ENCODE results near the gene FGFRL1.
"Not testable (repeated sequence)": the region's sequence is repeated elsewhere in the genome, so short reads cannot be mapped to it uniquely, and the experiment has no call there.

The FGFRL1 gene

DNA sequence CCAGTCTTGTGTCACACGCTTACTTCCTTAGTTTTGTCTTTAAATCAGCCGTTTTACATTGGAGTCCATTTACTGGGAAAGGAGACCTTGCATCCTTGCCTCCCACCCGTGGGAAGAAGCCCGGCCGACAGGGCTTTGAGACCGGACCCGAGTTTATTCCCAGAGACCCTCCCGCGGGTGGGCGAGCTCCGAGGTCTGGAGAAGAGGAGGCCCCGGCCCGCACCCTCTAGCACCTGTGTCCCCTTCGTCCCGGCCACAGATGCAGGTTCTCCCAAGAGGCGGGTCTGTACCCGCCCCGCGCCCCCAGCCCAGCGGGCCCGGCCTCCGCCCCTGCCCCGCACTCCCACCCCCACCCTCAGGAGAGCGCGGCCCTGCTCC lies 14.4 kb upstream of the FGFRL1 start:
- TF ChIP-seq CTCF (IDR thresholded peaks at IDR 0.05; ENCODE audit: low read depth, low read length), result no peak
- no peak overlapping the region for H3K4me3 ChIP-seq (replicated peaks in 1 of 2; ENCODE audit: low read depth in 2 of 2, low read length in 2 of 2)
- no peak for DNase-seq (ENCODE audit: low read depth in 2 of 2)

GRCh38 chr4:997375-998071 lies 13.9 kb upstream of the FGFRL1 start:
- TF ChIP-seq CTCF (IDR thresholded peaks at IDR 0.05; ENCODE audit: low read depth, low read length), result no peak
- peak overlapping the region in 1 of 2 donors; percentile 8 for H3K4me3 ChIP-seq (replicated peaks in 1 of 2; ENCODE audit: low read depth in 2 of 2, low read length in 2 of 2)
- no peak for DNase-seq (ENCODE audit: low read depth in 2 of 2)

- no peak for TF ChIP-seq CTCF (IDR thresholded peaks at IDR 0.05; ENCODE audit: low read depth, low read length)
- H3K4me3 ChIP-seq (replicated peaks in 1 of 2; ENCODE audit: low read depth in 2 of 2, low read length in 2 of 2), result no peak overlapping the region
- no peak for DNase-seq (ENCODE audit: low read depth in 2 of 2)
These were observed 13.2 kb upstream of the FGFRL1 start for GRCh38 chr4:998096-998691.

- DNase-seq (ENCODE audit: low read depth in 2 of 2); H3K4me3 ChIP-seq (replicated peaks in 1 of 2; ENCODE audit: low read depth in 2 of 2, low read length in 2 of 2): not testable (repeated sequence)
These were observed 12.1 kb upstream of the FGFRL1 start for GRCh38 chr4:999240-999863.

- no peak for TF ChIP-seq CTCF (IDR thresholded peaks at IDR 0.05; ENCODE audit: low read depth, low read length)
- DNase-seq (ENCODE audit: low read depth in 2 of 2), result no peak
- no peak overlapping the region for H3K4me3 ChIP-seq (replicated peaks in 1 of 2; ENCODE audit: low read depth in 2 of 2, low read length in 2 of 2)
These were observed 11.5 kb upstream of the FGFRL1 start for GRCh38 chr4:999882-1000425.

GRCh38 chr4:1000686-1001260 lies 10.7 kb upstream of the FGFRL1 start:
- no peak for DNase-seq (ENCODE audit: low read depth in 2 of 2)
- TF ChIP-seq CTCF (IDR thresholded peaks at IDR 0.05; ENCODE audit: low read depth, low read length), result no peak
- H3K4me3 ChIP-seq (replicated peaks in 1 of 2; ENCODE audit: low read depth in 2 of 2, low read length in 2 of 2), result no peak overlapping the region

DNA sequence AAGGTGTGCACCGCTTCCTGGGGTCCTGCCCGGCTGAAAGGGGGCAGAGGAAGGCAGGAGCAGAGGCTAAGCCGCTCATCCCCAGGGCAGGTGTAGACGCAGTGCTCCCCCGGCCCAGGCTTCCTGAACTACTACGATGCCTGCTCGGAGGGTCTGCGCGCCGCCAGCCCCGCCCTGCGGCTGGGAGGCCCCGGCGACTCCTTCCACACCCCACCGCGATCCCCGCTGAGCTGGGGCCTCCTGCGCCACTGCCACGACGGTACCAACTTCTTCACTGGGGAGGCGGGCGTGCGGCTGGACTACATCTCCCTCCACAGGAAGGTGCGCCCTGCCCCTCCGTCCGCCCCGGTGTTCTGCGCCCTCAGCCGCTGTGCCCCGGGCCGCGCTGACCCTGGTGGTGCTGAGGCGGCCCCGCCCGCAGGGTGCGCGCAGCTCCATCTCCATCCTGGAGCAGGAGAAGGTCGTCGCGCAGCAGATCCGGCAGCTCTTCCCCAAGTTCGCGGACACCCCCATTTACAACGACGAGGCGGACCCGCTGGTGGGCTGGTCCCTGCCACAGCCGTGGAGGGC lies 9.8 kb upstream of the FGFRL1 start:
- no peak for DNase-seq (ENCODE audit: low read depth in 2 of 2)
- no peak overlapping the region for H3K4me3 ChIP-seq (replicated peaks in 1 of 2; ENCODE audit: low read depth in 2 of 2, low read length in 2 of 2)
- no peak for TF ChIP-seq CTCF (IDR thresholded peaks at IDR 0.05; ENCODE audit: low read depth, low read length)
